Measurements from ENCODE around the gene ZBTB22. TPM values are rescaled to one million over a fixed set of nuclear protein-coding genes. Genes with fewer than 3 reads are reported as not detected.

ZBTB22 gene
- total and polyA plus RNA-seq, 2 donors (not counting 1 experiment from before 2014, with no cell fraction given): 25.9 to 39.7 TPM

DNA sequence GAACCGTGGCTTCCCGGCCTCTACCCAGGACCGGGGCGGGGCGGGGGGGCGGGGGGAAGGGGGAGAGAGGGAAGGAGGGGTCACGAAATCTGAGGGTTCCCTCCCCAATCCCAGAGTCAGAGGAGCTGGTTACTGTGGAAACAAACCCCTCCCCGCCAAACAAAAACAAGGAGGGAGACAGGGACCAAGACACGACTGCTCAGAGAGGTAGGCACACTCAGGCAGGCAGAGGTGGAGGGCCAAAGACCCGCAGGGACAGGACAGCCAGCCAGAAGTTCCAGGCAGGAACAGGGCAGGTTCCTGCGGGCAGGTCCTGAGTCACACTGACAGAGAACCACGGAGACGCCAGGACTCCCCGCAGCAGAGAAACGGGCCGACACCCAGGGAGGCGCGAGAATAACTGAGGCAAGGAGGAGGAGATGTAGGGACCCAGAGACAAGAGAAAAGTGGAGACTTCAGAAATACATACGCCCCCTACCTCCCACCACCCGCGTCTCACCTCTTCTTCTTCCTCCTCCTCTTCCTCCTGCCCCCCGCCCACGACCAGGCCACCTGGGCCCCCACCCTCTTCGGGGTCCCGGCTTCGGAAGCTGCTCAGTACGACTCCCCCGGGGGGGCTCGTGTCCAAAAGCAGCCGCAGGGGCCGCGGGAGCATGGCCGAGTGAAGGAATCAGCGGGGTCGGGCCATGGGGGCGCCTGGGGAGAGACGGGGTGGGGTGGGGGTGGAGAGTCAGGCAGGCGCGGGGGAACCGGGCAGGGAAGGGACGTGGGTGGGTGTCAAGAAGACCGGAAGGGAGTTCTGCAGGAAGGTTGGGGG lies 19.4 kb downstream of the ZBTB22 start:
- Histone ChIP-seq H3K4me3 (ENCODE audit: control extremely low read depth in 1 of 5, extremely low read depth in 1 of 5, insufficient read depth in 1 of 5, low read depth in 2 of 5, low read length in 4 of 5) (peak overlapping the region; percentile 62 to 96 (median 79)), H3K27me3 (replicated peaks in 1 of 4; ENCODE audit: control extremely low read depth in 1 of 4, control insufficient read depth in 3 of 4, insufficient read depth in 4 of 4, low read length in 3 of 4) (no peaks in the 10 kb centered on the region), H3K27ac (ENCODE audit: low read length in 2 of 2) (peak overlapping the region; percentile 86 to 91), H3K36me3 (replicated peaks in 1 of 2; ENCODE audit: control extremely low read depth in 1 of 2, control insufficient read depth in 1 of 2, extremely low read depth in 1 of 2, insufficient read depth in 2 of 2, low read length in 1 of 2) (peaks cover 0 to 53% of the 10 kb centered on the region in 2 experiments), H4K20me1 (ENCODE audit: control insufficient read depth, insufficient read depth, low read length, poor library complexity, severe bottlenecking) (peaks cover 20% of the 10 kb centered on the region), H3K9me3 (ENCODE audit: control extremely low read depth in 1 of 3, control insufficient read depth in 2 of 3, insufficient read depth in 1 of 3, low read length in 2 of 3) (no peaks in the 10 kb centered on the region), H3K9ac (ENCODE audit: low read length) (peak overlapping the region; percentile 84), H3K79me2 (ENCODE audit: control insufficient read depth, insufficient read depth, low read length) (peaks cover 13% of the 10 kb centered on the region), H3K4me2 (replicated peaks; ENCODE audit: low read depth, low read length, poor library complexity, severe bottlenecking) (peak overlapping the region; percentile 93), H2AFZ (ENCODE audit: insufficient read depth, low read depth, low read length, poor library complexity, severe bottlenecking) (peak overlapping the region; percentile 65), H3K4me1 (ENCODE audit: control insufficient read depth in 2 of 2, insufficient read depth in 2 of 2, low read length in 2 of 2) (peaks cover 12 to 21% of the 10 kb centered on the region in 2 donors)
- ATAC-seq (ENCODE audit: low read depth): peak; percentile 13
- ChIA-PET POLR2A (interaction anchor here (0.6 to 3.3 kb wide), 12 partner anchors 9 to 217 kb away, joined by 3 to 22 read pairs (median 10); partner anchors contain the start of genes B3GALT4, PFDN6, RPS18 and TAPBP), CTCF (interaction anchor here (0.7 to 5.0 kb wide), 9 partner anchors 9 to 136 kb away, joined by 3 to 54 read pairs (median 8); partner anchors contain the start of genes B3GALT4, PFDN6, RPS18 and TAPBP)
- Mint-ChIP-seq H3K27ac (peak overlapping the region; percentile 99), H3K4me3 (peak overlapping the region; percentile 99), H3K4me1 (peaks cover 33% of the 10 kb centered on the region), H3K27me3 (no peaks in the 10 kb centered on the region), H3K9me3 (ENCODE audit: insufficient read depth) (no peaks in the 10 kb centered on the region)
- intact Hi-C loops (cut with micrococcal nuclease): loop anchor here (2.0 kb wide), 3 partner anchors 49 to 113 kb away; partner anchors contain the start of genes PHF1, RXRB and SLC39A7
- no peak for TF ChIP-seq EZH2 (IDR thresholded peaks at IDR 0.05; ENCODE audit: borderline replicate concordance, insufficient read depth, low read depth, low read length, poor library complexity, severe bottlenecking)
- TF ChIP-seq, protein P1, sequence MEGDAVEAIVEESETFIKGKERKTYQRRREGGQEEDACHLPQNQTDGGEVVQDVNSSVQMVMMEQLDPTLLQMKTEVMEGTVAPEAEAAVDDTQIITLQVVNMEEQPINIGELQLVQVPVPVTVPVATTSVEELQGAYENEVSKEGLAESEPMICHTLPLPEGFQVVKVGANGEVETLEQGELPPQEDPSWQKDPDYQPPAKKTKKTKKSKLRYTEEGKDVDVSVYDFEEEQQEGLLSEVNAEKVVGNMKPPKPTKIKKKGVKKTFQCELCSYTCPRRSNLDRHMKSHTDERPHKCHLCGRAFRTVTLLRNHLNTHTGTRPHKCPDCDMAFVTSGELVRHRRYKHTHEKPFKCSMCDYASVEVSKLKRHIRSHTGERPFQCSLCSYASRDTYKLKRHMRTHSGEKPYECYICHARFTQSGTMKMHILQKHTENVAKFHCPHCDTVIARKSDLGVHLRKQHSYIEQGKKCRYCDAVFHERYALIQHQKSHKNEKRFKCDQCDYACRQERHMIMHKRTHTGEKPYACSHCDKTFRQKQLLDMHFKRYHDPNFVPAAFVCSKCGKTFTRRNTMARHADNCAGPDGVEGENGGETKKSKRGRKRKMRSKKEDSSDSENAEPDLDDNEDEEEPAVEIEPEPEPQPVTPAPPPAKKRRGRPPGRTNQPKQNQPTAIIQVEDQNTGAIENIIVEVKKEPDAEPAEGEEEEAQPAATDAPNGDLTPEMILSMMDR (IDR thresholded peaks at IDR 0.05): peak; percentile 15
- DNase-seq: peak; percentile 82
- WGBS (ENCODE audit: insufficient coverage): 0% methylated on average over 21 of the region's 42 CpGs
